Superior temporal gyrus (tissue), 1 donor: ENCODE measurements around the gene DR1.
"Not testable (repeated sequence)": the region's sequence is repeated elsewhere in the genome, so short reads cannot be mapped to it uniquely, and the experiment has no call there.

Experiments used
- DNase-seq: peaks from one replicate; pipeline ENCODE4 v3.0.0-alpha.2; 2016; ENCODE audit errors: extremely low spot score

DR1 gene

GRCh38 chr1:93340090-93340489 lies 5.6 kb upstream of the DR1 start:
- no peak for DNase-seq

- no peak for DNase-seq
Measured at GRCh38 chr1:93344484-93344883, 1.2 kb upstream of the DR1 start.

- peak; percentile 67 for DNase-seq
Measured at GRCh38 chr1:93344886-93345632, 648 bp upstream of the DR1 start.

- peak; percentile 51 for DNase-seq
Measured at GRCh38 chr1:93346421-93346993, 800 bp downstream of the DR1 start.

- DNase-seq = peak; percentile 30
Measured at GRCh38 chr1:93347334-93347899, 1.7 kb downstream of the DR1 start.

GRCh38 chr1:93348104-93348728 lies 2.5 kb downstream of the DR1 start:
- DNase-seq = no peak

GRCh38 chr1:93349231-93350135 lies 3.8 kb downstream of the DR1 start:
- no peak for DNase-seq

GRCh38 chr1:93350322-93350721 lies 4.6 kb downstream of the DR1 start:
- no peak for DNase-seq

GRCh38 chr1:93350875-93351274 lies 5.2 kb downstream of the DR1 start:
- no peak for DNase-seq

- not testable (repeated sequence) for DNase-seq
Measured at GRCh38 chr1:93351346-93351745, 5.6 kb downstream of the DR1 start.

- DNase-seq = no peak
Measured at GRCh38 chr1:93352376-93352775, 6.7 kb downstream of the DR1 start.

GRCh38 chr1:93353286-93353685 lies 7.6 kb downstream of the DR1 start:
- DNase-seq = no peak

GRCh38 chr1:93354749-93355148 lies 9.0 kb downstream of the DR1 start:
- DNase-seq = no peak

GRCh38 chr1:93357242-93357641 lies 11.5 kb downstream of the DR1 start:
- no peak for DNase-seq

GRCh38 chr1:93358293-93358692 lies 12.6 kb downstream of the DR1 start:
- DNase-seq = no peak

GRCh38 chr1:93360111-93360510 lies 14.4 kb downstream of the DR1 start:
- no peak for DNase-seq

- DNase-seq = no peak
Measured at GRCh38 chr1:93362237-93362636, 16.5 kb downstream of the DR1 start.

GRCh38 chr1:93365813-93366212 lies 20.1 kb downstream of the DR1 start:
- DNase-seq = no peak

- no peak for DNase-seq
Measured at GRCh38 chr1:93369734-93370133, 24.0 kb downstream of the DR1 start.

- no peak for DNase-seq
Measured at GRCh38 chr1:93374334-93375106, 28.8 kb downstream of the DR1 start.

- DNase-seq = no peak
Measured at GRCh38 chr1:93384656-93385055, 38.9 kb downstream of the DR1 start.
